DOHH2 (cell line): Measurements from ENCODE around the gene NLRP14.

Source experiments
- EZH2phosphoT487 ChIP-seq: fragments of 200-600 bp; sonication (generic); IDR thresholded peaks from 2 replicates; pipeline ENCODE4 v1.6.1; 2017; ENCODE audit warnings: borderline replicate concordance, mild to moderate bottlenecking, antibody characterized with exemption, low read length, moderate library complexity, mixed read lengths
- TF ChIP-seq, protein P1 (sequence below): fragments of 200-600 bp; sonication (generic); IDR thresholded peaks from one replicate; pipeline ENCODE4 v1.5.1; 2014; ENCODE audit warnings: antibody characterized with exemption, mild to moderate bottlenecking, low read depth, low read length; ENCODE audit not compliant: poor library complexity, severe bottlenecking

DNA sequence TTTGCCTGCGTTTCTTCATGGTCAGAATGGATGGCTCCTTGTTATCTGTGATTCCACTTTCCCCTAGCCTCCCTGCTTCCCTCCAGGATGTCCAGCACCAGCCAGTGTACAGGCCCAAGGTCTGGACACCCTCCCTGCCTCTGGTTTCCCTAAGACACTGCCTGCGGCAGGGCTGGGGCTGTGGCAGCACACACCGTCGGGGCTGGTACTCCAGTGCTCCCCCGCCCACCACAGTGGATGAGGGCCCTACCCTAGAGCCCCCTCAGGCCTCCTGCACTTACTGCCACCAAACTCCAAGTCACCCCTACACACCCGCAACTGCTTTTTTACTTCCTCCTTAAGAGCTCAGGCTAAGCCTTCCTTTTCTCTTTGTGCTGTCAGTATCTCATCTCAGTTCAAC is 29.1 kb upstream of the NLRP14 start:
- no peak for TF ChIP-seq EZH2phosphoT487
- TF ChIP-seq, protein P1, sequence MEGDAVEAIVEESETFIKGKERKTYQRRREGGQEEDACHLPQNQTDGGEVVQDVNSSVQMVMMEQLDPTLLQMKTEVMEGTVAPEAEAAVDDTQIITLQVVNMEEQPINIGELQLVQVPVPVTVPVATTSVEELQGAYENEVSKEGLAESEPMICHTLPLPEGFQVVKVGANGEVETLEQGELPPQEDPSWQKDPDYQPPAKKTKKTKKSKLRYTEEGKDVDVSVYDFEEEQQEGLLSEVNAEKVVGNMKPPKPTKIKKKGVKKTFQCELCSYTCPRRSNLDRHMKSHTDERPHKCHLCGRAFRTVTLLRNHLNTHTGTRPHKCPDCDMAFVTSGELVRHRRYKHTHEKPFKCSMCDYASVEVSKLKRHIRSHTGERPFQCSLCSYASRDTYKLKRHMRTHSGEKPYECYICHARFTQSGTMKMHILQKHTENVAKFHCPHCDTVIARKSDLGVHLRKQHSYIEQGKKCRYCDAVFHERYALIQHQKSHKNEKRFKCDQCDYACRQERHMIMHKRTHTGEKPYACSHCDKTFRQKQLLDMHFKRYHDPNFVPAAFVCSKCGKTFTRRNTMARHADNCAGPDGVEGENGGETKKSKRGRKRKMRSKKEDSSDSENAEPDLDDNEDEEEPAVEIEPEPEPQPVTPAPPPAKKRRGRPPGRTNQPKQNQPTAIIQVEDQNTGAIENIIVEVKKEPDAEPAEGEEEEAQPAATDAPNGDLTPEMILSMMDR = no peak
